ENCODE measurements around the gene MLYCD. TPM values are rescaled to one million over a fixed set of nuclear protein-coding genes. Genes with fewer than 3 reads are reported as not detected.

The MLYCD gene
- total and polyA plus RNA-seq, 10 of the 15 experiments (the other 5 are each of a cell fraction or from before 2014, with no cell fraction given): 0.21 to 3.7 (median 1.7) TPM

DNA sequence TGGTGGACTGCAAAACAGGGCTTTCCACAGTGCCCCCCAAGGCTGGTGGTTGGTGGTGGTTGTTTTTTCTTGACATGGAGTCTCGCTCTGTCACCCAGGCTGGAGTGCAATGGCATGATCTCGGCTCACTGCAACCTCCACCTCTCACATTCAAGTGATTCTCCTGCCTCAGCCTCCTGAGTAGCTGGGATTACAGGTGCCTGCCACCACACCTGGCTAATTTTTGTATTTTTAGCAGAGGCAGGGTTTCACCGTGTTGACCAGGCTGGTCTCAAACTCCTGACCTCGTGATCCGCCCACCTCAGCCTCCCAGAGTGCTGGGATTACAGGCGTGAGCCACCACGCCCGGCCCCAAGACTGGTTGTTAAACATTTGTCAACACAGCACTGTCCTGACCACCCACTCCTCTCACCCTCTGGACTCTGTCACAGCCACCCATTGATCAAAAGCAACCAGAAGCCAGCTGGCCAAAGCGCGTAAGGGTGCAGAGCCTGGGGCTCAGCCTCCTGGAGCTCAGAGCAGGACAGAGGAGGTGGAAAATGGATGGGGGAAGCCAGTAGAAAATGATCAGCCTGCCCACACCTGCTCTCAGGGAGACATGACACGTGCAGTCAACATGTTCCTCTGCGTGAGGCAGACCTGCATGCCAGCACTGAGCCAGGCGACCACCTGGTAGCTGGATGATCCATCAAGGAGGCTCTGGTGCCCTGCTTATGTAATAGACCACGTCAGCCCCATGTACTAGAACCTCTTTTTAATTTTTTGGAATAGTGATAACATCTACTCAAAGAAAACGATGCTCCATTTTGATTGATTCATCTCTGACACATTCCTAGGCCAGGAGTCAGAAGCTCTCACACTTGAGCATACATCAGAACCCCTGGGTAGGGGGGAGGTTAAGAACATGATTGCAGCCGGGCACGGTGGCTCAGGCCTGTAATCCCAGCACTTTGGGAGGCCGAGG, 39.3 kb downstream of the MLYCD start:
- Histone ChIP-seq H3K9me3 (replicated peaks; ENCODE audit: control insufficient read depth, insufficient read depth, low read length) (no peaks in the 10 kb centered on the region), H3K4me1 (ENCODE audit: control insufficient read depth, insufficient read depth, low read length) (no peaks in the 10 kb centered on the region), H3K79me2 (ENCODE audit: control insufficient read depth, insufficient read depth, low read length) (no peaks in the 10 kb centered on the region), H3K27me3 (replicated peaks in 1 of 2; ENCODE audit: control insufficient read depth in 2 of 2, insufficient read depth in 2 of 2, low read length in 1 of 2) (no peaks in the 10 kb centered on the region), H3K36me3 (ENCODE audit: control insufficient read depth in 2 of 2, insufficient read depth in 2 of 2, low read length in 1 of 2) (no peaks in the 10 kb centered on the region), H3K9ac (ENCODE audit: control insufficient read depth, insufficient read depth, low read length) (no peak overlapping the region), H2AFZ (ENCODE audit: control insufficient read depth, low read depth, low read length) (no peak overlapping the region), H3K27ac (ENCODE audit: control insufficient read depth, insufficient read depth) (no peak overlapping the region), H3K4me3 (no peak overlapping the region), H3K4me2 (ENCODE audit: control insufficient read depth, insufficient read depth) (no peak overlapping the region), H4K20me1 (ENCODE audit: control insufficient read depth, insufficient read depth) (no peaks in the 10 kb centered on the region)
- POLR2A ChIA-PET: no interaction called here
- TF ChIP-seq ZNF622 (IDR thresholded peaks at IDR 0.05): no peak
- no peak for TF ChIP-seq NR2C1 (IDR thresholded peaks at IDR 0.05)
- TF ChIP-seq SMAD1 (IDR thresholded peaks at IDR 0.05; ENCODE audit: low read depth, partially characterized antibody): no peak
- TF ChIP-seq TARDBP (IDR thresholded peaks at IDR 0.05; ENCODE audit: borderline replicate concordance): no peak
- no peak for TF ChIP-seq IRF3 (IDR thresholded peaks at IDR 0.05)
- TF ChIP-seq SMC3 (IDR thresholded peaks at IDR 0.05; ENCODE audit: borderline replicate concordance, low read length): no peak
- no peak for TF ChIP-seq CBX3 (IDR thresholded peaks at IDR 0.05; ENCODE audit: borderline replicate concordance, low read depth)
- no peak for TF ChIP-seq USF2 (IDR thresholded peaks at IDR 0.05; ENCODE audit: borderline replicate concordance, low read depth, low read length)
- TF ChIP-seq JUND (IDR thresholded peaks at IDR 0.05; ENCODE audit: low read depth, low read length): no peak
- no peak for TF ChIP-seq LARP7 (IDR thresholded peaks at IDR 0.05)
- TF ChIP-seq TAF1 (IDR thresholded peaks at IDR 0.05; ENCODE audit: borderline replicate concordance, low read depth, low read length): no peak
- TF ChIP-seq BHLHE40 (IDR thresholded peaks at IDR 0.05; ENCODE audit: borderline replicate concordance in 1 of 2, low read depth in 2 of 2, low read length in 1 of 2): no peak
- no peak for TF ChIP-seq IRF5 (IDR thresholded peaks at IDR 0.05; ENCODE audit: borderline replicate concordance)
- TF ChIP-seq KLF5 (IDR thresholded peaks at IDR 0.05; ENCODE audit: partially characterized antibody): no peak
- no peak for TF ChIP-seq RELB (IDR thresholded peaks at IDR 0.05; ENCODE audit: low read depth)
- TF ChIP-seq TBL1XR1 (IDR thresholded peaks at IDR 0.05; ENCODE audit: low read depth, low read length): no peak
- TF ChIP-seq RFX5 (IDR thresholded peaks at IDR 0.05; ENCODE audit: low read depth, low read length): no peak
- no peak for TF ChIP-seq IRF4 (IDR thresholded peaks at IDR 0.05; ENCODE audit: low read depth, low read length)
- RAD21 ChIA-PET (ENCODE audit: unreplicated experiment): no interaction called here
- SMC1A ChIA-PET (ENCODE audit: uncharacterized antibody, unreplicated experiment): no interaction called here
- intact Hi-C loops (cut with micrococcal nuclease; ENCODE audit: unreplicated experiment): no loop called here
- ATAC-seq (no peak), FAIRE-seq (no peak), DNase-seq (ENCODE audit: low read depth, low spot score) (no peak)
- CTCF ChIA-PET: interaction anchor here (1.2 kb wide), 1 partner anchor 9 kb away, joined by 3 read pairs; no protein-coding TSS in a partner anchor
- no TSS peak for BruUV-seq (replicated peaks)
- in situ Hi-C loops (cut with MboI): no loop called here
- WGBS (ENCODE audit: insufficient coverage, insufficient replicate concordance, low lambda C conversion rate, missing lambda C conversion rate): 47% methylated on average over 18 of the region's 18 CpGs

Measured in GM12878 (cell line).